HL-60 (cell line): ENCODE results near the gene NPEPL1.

Source experiments
- DNase-seq, 2 experiments: peaks; one replicate each; pipeline ENCODE4 v3.0.0-alpha.2; 2010 to 2020; ENCODE audit warnings: low read depth in 1 of 2, low spot score in 1 of 2
- H3K27ac ChIP-seq: fragments of 250-450 bp; sonication (Bioruptor Pico); replicated peaks from 2 replicates; pipeline ENCODE4 v1.5.1; 2020; ENCODE audit warnings: mild to moderate bottlenecking, moderate library complexity
- H3K27me3 ChIP-seq: fragments of 250-450 bp; sonication (Bioruptor Pico); 2 replicates; pipeline ENCODE4 v1.5.1; 2021; ENCODE audit warnings: mild to moderate bottlenecking, moderate library complexity; ENCODE audit not compliant: insufficient read depth, poor library complexity, severe bottlenecking
- H3K4me3 ChIP-seq: replicated peaks from 2 replicates; pipeline ENCODE4 v1.5.1; 2011; ENCODE audit warnings: mild to moderate bottlenecking, control low read depth, low read length; ENCODE audit not compliant: insufficient read depth
- GABPA ChIP-seq: IDR thresholded peaks from 2 replicates; pipeline ENCODE4 v1.6.1; 2012; ENCODE audit warnings: low read depth
- POLR2AphosphoS5 ChIP-seq: IDR thresholded peaks from 2 replicates; pipeline ENCODE4 v1.6.1; 2012; ENCODE audit warnings: low read depth
- REST ChIP-seq: IDR thresholded peaks from 2 replicates; pipeline ENCODE4 v1.6.1; 2012; ENCODE audit warnings: low read depth; ENCODE audit not compliant: insufficient replicate concordance
- SPI1 ChIP-seq: IDR thresholded peaks from 2 replicates; pipeline ENCODE4 v1.6.1; 2012; ENCODE audit warnings: low read depth, mild to moderate bottlenecking, borderline replicate concordance
- TF ChIP-seq, protein P1 (sequence below): IDR thresholded peaks from one replicate; pipeline ENCODE4 v1.5.1; 2011; ENCODE audit warnings: low read length, control low read depth, inconsistent platforms; ENCODE audit not compliant: insufficient read depth

Gene NPEPL1

GRCh38 chr20:58688414-58688813 lies 4.2 kb upstream of the NPEPL1 start:
- no peaks in the 10 kb centered on the region for H3K27me3 ChIP-seq
- H3K27ac ChIP-seq = no peak overlapping the region
- TF ChIP-seq SPI1 = no peak
- no peak for TF ChIP-seq GABPA
- no peak for TF ChIP-seq REST
- no peak for TF ChIP-seq POLR2AphosphoS5
- TF ChIP-seq, protein P1, sequence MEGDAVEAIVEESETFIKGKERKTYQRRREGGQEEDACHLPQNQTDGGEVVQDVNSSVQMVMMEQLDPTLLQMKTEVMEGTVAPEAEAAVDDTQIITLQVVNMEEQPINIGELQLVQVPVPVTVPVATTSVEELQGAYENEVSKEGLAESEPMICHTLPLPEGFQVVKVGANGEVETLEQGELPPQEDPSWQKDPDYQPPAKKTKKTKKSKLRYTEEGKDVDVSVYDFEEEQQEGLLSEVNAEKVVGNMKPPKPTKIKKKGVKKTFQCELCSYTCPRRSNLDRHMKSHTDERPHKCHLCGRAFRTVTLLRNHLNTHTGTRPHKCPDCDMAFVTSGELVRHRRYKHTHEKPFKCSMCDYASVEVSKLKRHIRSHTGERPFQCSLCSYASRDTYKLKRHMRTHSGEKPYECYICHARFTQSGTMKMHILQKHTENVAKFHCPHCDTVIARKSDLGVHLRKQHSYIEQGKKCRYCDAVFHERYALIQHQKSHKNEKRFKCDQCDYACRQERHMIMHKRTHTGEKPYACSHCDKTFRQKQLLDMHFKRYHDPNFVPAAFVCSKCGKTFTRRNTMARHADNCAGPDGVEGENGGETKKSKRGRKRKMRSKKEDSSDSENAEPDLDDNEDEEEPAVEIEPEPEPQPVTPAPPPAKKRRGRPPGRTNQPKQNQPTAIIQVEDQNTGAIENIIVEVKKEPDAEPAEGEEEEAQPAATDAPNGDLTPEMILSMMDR = no peak
- DNase-seq = no peak
- no peak overlapping the region for H3K4me3 ChIP-seq

DNA sequence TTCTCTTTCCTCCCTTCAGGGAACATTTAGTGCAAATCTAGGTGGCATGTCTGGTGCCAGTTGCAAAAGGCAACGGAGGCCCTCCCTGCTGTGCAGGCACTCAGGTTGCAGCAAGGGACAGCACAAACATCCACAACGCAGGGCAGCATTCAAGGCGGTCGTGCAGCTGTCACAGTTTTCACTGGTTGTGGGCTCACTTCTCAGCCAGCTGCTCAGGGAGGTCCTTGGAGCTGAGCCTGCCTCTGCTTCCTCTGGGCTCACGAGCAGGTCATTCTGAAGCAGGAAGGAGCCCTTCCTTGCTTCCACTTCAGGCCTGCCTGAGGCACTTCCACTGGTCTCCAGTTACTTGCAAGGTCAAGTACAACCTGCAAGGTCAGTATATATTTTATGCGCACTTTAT lies 3.8 kb upstream of the NPEPL1 start:
- H3K27me3 ChIP-seq = no peaks in the 10 kb centered on the region
- H3K4me3 ChIP-seq = no peak overlapping the region
- TF ChIP-seq, protein P1 = no peak
- TF ChIP-seq REST (no peak), POLR2AphosphoS5 (no peak), GABPA (no peak), SPI1 (no peak)
- no peak overlapping the region for H3K27ac ChIP-seq
- DNase-seq = peak; percentile 8 to 33

DNA sequence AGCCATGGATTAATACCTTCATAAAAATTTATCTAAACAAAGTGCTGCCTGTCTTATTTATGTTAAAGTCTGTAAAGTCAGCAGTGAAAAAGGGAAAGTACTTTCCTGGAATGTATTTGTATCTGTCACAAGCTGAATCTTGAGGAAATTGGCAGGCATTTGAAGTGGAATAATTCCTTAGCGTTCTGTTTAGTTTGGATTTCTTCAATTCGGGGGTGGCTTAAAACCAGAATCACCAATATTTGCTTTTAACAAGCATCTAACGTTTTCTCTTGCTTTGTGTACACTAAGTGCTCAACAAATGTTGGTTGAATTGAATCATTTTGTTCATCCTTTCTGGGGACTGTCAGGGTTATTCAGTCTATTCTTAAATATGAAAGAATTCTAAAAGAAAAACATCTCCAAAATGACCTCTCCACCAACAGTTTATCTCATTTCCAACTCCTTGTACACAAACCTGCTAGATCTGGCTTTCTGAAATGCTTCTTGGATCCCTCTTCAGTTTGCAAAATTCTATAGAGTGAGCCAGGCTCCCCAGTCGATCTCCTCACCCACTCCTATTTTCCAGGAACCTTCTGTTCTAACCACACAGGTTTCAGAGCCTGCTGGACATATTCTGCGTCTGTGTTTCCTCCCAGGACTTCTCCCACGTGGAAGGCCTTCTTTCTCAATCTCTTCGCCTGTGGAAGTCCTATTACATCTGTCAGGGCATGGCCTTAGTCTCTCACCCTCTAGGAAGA lies 2.0 kb upstream of the NPEPL1 start:
- H3K27ac ChIP-seq = peak overlapping the region; percentile 58
- TF ChIP-seq SPI1 (no peak), REST (no peak), GABPA (no peak), POLR2AphosphoS5 (no peak)
- TF ChIP-seq, protein P1 = no peak
- no peaks in the 10 kb centered on the region for H3K27me3 ChIP-seq
- DNase-seq = peak; percentile 29 to 32
- H3K4me3 ChIP-seq = no peak overlapping the region
